ENCODE results near the gene PHF13. TPM values are rescaled to one million over a fixed set of nuclear protein-coding genes. Genes with fewer than 3 reads are reported as not detected.

PHF13 gene
- total RNA-seq, 4 donors from 2014 or later: 9.0 to 19.6 (median 17.1) TPM

DNA sequence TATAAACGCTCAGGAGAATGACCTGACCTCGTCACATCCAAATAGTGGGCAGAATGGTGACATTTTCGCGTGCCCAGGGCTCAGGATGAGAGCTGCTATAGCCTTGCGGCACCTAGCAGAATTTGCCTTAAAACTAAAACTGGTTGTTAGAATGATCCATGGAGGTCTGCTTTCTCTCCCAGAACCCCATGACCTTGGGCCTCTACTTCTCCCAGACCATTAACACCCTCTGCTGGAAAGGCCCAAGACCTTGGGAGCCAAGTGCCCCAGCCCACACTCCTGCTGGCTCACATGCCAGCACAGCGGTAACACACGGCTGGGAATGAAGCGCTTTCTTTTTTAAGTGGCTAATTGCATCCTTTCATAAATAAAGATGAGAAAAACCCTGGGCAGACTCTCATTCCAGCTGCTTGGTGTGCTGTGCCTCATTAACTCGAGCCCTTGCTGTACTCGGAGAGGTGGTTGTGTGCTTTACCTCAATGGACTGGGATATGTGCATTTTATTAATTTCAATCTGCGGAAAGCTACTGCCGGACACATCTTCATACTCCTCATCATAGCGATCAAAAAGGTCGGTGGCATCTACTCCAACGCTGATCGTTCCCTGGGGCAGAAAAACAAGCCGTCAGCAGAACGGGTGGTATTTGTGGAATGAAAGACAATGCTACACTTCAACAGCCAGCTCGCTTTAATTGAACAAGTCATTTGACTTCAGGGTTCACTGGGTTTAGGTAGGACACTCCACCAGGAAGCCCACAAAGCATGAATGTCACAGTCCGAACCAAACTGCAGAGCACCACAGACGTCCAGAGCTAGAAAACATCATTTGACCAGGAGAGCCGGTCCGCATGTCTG lies 40.1 kb downstream of the PHF13 start:
- TF ChIP-seq, protein P1, sequence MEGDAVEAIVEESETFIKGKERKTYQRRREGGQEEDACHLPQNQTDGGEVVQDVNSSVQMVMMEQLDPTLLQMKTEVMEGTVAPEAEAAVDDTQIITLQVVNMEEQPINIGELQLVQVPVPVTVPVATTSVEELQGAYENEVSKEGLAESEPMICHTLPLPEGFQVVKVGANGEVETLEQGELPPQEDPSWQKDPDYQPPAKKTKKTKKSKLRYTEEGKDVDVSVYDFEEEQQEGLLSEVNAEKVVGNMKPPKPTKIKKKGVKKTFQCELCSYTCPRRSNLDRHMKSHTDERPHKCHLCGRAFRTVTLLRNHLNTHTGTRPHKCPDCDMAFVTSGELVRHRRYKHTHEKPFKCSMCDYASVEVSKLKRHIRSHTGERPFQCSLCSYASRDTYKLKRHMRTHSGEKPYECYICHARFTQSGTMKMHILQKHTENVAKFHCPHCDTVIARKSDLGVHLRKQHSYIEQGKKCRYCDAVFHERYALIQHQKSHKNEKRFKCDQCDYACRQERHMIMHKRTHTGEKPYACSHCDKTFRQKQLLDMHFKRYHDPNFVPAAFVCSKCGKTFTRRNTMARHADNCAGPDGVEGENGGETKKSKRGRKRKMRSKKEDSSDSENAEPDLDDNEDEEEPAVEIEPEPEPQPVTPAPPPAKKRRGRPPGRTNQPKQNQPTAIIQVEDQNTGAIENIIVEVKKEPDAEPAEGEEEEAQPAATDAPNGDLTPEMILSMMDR (IDR thresholded peaks at IDR 0.05; ENCODE audit: low read depth): no peak

DNA sequence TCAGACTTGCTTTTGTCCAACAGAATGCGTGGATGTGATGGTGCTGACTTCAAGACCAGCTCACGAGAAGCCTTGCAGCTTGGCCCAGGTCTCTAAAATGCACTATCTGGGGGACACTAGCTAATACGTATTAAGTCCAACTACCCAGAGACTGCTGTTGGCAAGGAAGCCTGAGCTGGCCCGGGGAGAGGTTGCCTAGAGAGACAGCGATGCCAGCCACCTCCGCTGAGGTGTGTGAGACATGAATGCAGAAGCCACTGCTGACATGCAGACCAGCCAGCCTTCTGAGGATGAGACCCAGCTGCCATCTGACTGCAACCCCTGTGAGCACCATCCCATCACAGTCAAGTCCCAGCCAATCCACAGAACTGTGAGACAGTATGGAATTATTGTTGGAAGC lies 43.6 kb downstream of the PHF13 start:
- TF ChIP-seq, protein P1 (IDR thresholded peaks at IDR 0.05; ENCODE audit: low read depth): no peak

DNA sequence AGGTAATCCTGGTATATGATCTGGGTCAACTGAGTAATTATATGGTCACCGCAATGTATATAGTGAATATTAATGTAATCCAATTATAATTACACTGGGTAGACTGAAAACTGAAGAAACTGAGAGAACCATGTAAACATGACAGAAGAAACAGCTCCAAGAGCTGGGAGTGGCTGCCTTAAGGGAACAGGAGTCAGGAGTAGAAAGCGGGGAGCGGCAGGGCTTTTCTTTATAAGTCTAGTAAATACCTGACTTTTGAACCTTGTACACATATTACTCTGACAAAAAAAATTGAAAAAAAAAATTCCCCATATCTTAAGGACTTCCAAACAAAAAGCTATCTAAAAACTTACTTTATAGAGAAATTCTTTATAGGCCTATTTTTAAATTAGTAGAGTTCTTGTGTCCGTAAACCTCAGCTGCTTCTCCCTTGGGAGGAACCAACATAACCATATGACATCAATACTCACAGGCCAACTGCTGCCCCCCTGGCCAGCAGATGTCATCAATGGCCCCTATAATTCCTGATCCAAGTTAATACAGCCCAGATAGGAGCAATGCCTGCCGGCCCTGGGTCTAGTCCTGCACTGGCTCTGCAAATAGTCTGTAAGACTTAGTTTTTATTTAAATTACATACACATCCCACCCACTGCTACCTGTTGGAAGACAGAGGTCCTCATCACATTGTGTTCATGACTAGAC lies 45.0 kb downstream of the PHF13 start:
- TF ChIP-seq, protein P1 (IDR thresholded peaks at IDR 0.05; ENCODE audit: low read depth): no peak

DNA sequence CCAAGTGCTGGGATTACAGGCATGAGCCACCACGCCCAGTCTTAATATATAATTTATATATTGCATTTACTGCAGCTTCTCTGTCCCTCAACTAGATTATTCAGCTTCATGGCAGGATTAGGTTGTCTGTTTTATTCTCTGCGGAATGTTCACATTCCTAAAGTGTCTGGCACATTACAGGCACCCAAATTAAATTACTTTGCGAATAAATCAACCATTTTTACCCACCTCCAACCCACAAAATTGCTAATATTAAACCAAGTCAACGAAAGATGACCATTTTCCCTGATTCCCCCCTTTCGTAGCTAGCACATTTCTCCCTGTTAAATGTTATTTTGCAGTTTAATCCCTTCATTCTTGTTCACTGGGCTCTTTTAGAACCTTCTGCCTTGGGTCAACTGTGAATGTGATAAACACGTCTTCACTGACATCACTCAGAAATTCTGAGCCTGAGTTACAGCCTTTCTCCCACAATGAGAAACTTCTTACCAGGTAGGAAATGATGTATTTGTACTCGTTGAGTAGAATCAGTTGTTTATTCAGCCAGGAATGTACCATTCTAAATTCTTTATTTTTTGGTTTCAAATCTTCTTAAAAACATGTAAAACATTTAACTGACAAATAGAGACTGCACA lies 47.0 kb downstream of the PHF13 start:
- TF ChIP-seq, protein P1 (IDR thresholded peaks at IDR 0.05; ENCODE audit: low read depth): no peak

DNA sequence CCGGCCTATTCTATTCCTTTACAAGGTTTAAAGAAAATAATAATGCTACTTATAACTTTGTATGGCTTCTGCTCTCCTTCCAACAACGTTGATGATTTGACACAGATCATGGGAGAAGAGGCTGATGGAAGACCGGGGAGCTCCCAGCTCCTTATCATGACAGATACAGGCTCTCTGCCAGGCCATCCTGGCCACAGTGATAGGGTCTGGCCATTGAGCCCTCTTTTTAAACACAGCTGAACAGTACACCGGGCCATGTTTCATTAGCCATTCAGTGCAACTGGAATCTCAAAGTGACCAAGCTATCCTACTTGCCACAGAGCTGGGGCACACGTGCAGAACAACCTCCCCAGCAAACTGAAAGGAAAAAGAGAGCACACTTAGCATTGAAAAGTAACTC lies 53.2 kb downstream of the PHF13 start:
- TF ChIP-seq, protein P1 (IDR thresholded peaks at IDR 0.05; ENCODE audit: low read depth): no peak

DNA sequence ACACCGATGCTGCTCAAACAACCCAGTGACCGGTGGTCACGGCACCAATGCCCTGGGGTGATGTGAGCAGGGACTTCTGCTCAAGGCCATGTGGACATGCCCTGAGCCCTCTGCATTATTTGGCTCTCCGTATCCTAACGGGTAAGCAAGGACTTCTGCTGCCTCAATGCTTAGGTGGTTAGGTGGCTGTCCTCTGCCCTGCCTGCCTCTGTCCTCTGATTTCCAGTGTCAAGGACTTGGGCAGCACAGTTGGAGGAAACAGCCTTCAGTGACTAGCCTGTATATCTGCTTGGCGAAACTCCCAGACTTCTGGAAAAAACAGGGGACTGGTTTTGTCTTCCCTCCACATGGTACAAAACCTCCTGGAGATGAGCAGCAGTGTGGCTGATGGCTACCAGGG lies 53.6 kb downstream of the PHF13 start:
- TF ChIP-seq, protein P1 (IDR thresholded peaks at IDR 0.05; ENCODE audit: low read depth): no peak

DNA sequence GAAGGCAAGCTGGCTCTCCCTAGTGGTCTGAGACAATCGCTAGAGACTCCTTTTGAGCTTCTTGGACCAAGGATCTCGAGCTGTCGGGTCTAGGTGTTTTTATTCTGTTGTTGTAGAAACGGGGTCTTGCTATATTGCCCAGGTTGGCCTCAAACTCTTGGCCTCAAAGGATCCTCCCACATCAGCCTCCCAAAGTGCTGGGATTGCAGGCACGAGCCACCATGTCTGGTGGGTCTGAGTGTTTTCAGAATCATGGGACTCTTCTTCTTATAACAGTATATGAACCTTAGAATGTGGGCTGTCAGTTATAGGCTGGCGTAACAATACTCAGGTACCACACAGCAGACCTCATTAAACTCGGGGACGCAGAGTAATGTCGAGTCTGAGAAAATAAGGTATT lies 55.0 kb downstream of the PHF13 start:
- TF ChIP-seq, protein P1 (IDR thresholded peaks at IDR 0.05; ENCODE audit: low read depth): no peak
